ENCODE measurements around the gene FBXW2.
"Not testable (repeated sequence)": the region's sequence is repeated elsewhere in the genome, so short reads cannot be mapped to it uniquely, and the experiment has no call there.

The FBXW2 gene

GRCh38 chr9:120746366-120746765 is 46.9 kb downstream of the FBXW2 start:
- H3K36me3 Mint-ChIP-seq (ENCODE audit: low read depth); H3K27me3 Mint-ChIP-seq; H3K4me1 Mint-ChIP-seq (ENCODE audit: low read depth); intact Hi-C loops (cut with micrococcal nuclease); H3K9me3 Mint-ChIP-seq; H3K27ac Mint-ChIP-seq; H3K4me3 Mint-ChIP-seq: not testable (repeated sequence)

GRCh38 chr9:120745278-120745677 is 47.9 kb downstream of the FBXW2 start:
- Mint-ChIP-seq H3K4me3 (no peak overlapping the region), H3K4me1 (ENCODE audit: low read depth) (peaks cover 5% of the 10 kb centered on the region), H3K9me3 (no peaks in the 10 kb centered on the region), H3K36me3 (ENCODE audit: low read depth) (no peaks in the 10 kb centered on the region), H3K27ac (no peak overlapping the region), H3K27me3 (no peaks in the 10 kb centered on the region)
- intact Hi-C loops (cut with micrococcal nuclease): no loop called here

DNA sequence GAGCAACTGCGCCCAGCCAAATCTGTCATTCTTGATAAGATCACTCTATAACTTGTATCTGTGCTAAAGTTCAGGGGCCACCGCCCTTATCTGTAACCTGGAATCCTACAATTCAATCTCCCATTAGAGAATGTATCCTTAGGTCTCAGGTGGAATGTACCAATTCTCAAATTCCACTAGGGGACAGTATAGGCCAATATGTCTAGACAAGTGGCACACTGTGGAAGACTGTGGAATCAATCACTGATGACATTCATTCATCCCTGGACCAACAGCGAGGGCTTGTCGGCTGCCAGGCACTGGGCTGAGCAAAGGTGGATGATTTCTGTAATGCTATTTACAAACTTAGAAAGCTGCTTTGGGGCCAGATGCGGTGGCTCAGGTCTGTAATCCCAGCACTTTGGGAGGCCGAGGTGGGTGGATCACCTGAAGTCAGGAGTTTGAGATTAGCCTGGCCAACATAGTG is 50.2 kb downstream of the FBXW2 start:
- Mint-ChIP-seq H3K27me3 (no peaks in the 10 kb centered on the region), H3K27ac (no peak overlapping the region), H3K9me3 (no peaks in the 10 kb centered on the region), H3K36me3 (ENCODE audit: low read depth) (no peaks in the 10 kb centered on the region), H3K4me1 (ENCODE audit: low read depth) (peaks cover 5% of the 10 kb centered on the region), H3K4me3 (no peak overlapping the region)
- intact Hi-C loops (cut with micrococcal nuclease): no loop called here

DNA sequence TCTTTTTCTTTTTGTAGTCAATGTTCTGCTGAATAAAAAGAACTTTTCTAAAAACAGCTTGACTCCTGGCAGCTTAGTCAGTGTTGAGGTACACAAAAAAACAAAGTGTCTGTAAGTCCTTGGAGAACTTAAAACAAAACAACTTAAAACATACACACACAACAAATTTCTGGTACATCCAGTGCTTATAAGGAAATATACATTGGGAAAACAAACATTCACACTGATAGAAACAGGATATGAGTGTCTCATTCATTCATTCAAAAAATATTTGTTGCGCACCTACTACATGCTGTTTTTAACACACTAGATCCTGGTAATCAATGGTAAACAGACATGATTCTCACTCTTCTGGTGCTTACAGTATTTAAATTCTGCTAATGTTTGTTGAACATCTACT is 51.5 kb downstream of the FBXW2 start:
- H3K27me3 Mint-ChIP-seq: no peaks in the 10 kb centered on the region
- H3K4me3 Mint-ChIP-seq: no peak overlapping the region
- no peak overlapping the region for H3K27ac Mint-ChIP-seq
- intact Hi-C loops (cut with micrococcal nuclease): no loop called here
- H3K9me3 Mint-ChIP-seq: no peaks in the 10 kb centered on the region
- H3K4me1 Mint-ChIP-seq (ENCODE audit: low read depth): peaks cover 5% of the 10 kb centered on the region
- no peaks in the 10 kb centered on the region for H3K36me3 Mint-ChIP-seq (ENCODE audit: low read depth)

DNA sequence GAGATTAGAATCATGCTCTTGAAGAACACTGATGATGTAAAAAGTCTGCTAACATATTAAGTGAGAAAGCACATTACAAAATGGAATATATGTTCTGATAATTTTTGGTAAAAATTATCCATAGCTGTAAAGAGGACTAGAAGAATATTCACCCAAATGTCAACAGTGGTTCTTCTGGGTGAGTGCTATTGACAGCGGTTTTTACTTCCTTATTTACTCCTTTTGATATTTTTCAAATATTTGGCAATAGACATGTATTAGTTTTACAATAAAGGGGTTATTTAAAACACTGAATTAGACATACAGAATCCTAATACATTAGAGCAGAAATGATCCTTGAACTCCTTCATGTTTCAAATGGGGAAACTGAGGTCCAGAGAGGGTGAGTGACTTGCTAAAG is 52.0 kb downstream of the FBXW2 start:
- Mint-ChIP-seq H3K27me3 (no peaks in the 10 kb centered on the region), H3K36me3 (ENCODE audit: low read depth) (no peaks in the 10 kb centered on the region), H3K4me1 (ENCODE audit: low read depth) (peaks cover 5% of the 10 kb centered on the region), H3K27ac (no peak overlapping the region), H3K4me3 (no peak overlapping the region), H3K9me3 (no peaks in the 10 kb centered on the region)
- intact Hi-C loops (cut with micrococcal nuclease): no loop called here

GRCh38 chr9:120740132-120740531 is 53.1 kb downstream of the FBXW2 start:
- H3K4me1 Mint-ChIP-seq (ENCODE audit: low read depth): peaks cover 16% of the 10 kb centered on the region
- H3K27me3 Mint-ChIP-seq: no peaks in the 10 kb centered on the region
- H3K9me3 Mint-ChIP-seq: no peaks in the 10 kb centered on the region
- no peak overlapping the region for H3K4me3 Mint-ChIP-seq
- intact Hi-C loops (cut with micrococcal nuclease): no loop called here
- no peaks in the 10 kb centered on the region for H3K36me3 Mint-ChIP-seq (ENCODE audit: low read depth)
- H3K27ac Mint-ChIP-seq: no peak overlapping the region

DNA sequence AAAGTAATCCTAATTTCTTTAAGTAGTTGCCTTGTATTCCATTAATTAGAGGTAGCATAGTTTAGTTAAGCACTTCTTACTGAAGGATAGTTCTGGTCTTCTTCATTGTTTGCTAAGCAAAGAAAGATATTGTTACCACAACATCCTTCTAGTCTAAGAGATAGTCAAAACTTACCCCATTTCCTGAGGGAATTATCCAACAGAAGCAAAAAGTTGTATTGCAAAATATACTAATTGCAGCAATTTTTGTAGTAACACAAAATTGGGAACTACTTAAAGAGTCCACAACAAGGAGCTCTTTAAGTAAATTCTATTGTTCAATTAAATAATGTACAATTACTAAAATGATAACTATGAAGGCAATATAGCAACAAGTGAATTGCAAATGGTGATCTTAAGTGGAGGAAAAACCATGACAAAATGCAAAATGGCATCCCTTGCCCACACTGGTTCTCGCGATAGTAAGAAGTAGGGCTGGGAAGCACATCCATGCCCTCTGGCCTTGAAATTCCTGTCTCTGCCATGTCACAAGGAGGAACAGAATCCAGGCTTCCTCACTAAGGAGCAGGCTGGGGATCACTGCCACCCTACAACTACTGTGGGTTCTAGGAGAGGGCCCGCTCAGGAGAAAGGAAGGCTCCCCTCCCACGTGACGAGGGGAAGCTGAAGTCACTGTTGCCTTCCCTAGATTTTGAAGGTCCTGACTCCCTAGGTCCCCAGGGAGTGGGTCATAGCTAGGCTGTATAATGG is 55.6 kb downstream of the FBXW2 start:
- H3K4me1 Mint-ChIP-seq (ENCODE audit: low read depth): peaks cover 32% of the 10 kb centered on the region

DNA sequence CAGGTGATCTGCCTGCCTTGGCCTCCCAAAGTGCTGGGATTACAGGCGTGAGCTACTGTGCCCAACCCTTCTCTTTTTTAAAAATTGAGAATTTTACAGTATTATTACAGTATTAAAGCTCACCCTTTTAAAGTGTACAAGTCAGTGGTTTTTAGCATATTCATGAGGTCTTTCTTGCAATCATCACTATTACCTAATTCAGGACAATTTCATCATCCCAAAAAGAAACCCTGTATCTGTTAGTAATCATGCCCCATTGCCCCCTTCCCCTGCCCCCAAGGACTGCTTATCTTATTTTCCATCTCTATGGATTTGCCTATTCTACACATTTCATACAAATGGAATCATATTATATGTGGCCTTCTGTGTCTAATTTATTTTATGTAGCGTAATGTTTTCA is 56.3 kb downstream of the FBXW2 start:
- no peaks in the 10 kb centered on the region for H3K27me3 Mint-ChIP-seq
- no peak overlapping the region for H3K27ac Mint-ChIP-seq
- no peaks in the 10 kb centered on the region for H3K36me3 Mint-ChIP-seq (ENCODE audit: low read depth)
- no peak overlapping the region for H3K4me3 Mint-ChIP-seq
- peaks cover 40% of the 10 kb centered on the region for H3K4me1 Mint-ChIP-seq (ENCODE audit: low read depth)
- H3K9me3 Mint-ChIP-seq: no peaks in the 10 kb centered on the region
- intact Hi-C loops (cut with micrococcal nuclease): no loop called here

More for the DNA sequence above, 55.6 kb downstream of the FBXW2 start:
- intact Hi-C loops (cut with micrococcal nuclease): no loop called here
- Mint-ChIP-seq H3K27ac (no peak overlapping the region), H3K36me3 (ENCODE audit: low read depth) (no peaks in the 10 kb centered on the region), H3K4me3 (no peak overlapping the region), H3K27me3 (no peaks in the 10 kb centered on the region), H3K9me3 (no peaks in the 10 kb centered on the region)

DNA sequence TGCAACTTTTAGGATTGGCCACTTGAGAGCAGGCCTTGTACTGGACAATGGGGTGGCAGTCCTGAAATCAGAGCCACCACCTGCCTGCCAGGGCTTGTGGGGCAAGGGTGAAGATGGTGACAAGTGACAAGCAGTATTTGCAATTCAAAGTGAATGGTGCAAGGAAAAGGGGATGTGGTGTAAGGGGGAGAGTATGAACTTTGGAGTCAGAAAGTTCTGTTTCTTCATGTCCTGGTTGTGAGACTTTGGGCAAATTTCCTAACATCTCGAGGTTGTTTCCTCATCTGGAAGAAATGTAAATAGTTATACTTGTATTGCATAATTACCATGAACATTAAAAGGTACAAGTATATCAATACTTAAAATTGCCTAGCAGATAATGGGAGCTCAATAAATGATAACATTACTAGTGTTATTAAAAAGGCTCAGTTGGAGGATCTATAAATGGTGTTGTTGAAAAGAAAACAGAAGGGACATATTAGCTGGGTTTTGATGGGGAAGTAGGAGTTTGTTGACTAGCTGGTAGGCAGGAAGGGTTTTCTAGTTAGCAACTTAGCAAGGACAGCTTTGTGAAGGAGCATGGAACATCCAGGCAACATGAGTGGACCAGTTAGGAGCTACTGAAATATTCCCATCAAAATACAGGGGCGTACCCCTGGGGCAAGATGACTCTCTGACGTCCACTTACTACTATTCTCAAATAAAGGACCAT is 57.6 kb downstream of the FBXW2 start:
- no peaks in the 10 kb centered on the region for H3K27me3 Mint-ChIP-seq
- peaks cover 47% of the 10 kb centered on the region for H3K4me1 Mint-ChIP-seq (ENCODE audit: low read depth)
- peak overlapping the region; percentile 57 for H3K27ac Mint-ChIP-seq
- H3K36me3 Mint-ChIP-seq (ENCODE audit: low read depth): no peaks in the 10 kb centered on the region
- no peak overlapping the region for H3K4me3 Mint-ChIP-seq
- H3K9me3 Mint-ChIP-seq: no peaks in the 10 kb centered on the region
- intact Hi-C loops (cut with micrococcal nuclease): no loop called here

GRCh38 chr9:120734607-120735410 is 58.4 kb downstream of the FBXW2 start:
- H3K4me1 Mint-ChIP-seq (ENCODE audit: low read depth): peaks cover 55% of the 10 kb centered on the region
- intact Hi-C loops (cut with micrococcal nuclease): no loop called here
- no peaks in the 10 kb centered on the region for H3K27me3 Mint-ChIP-seq
- no peaks in the 10 kb centered on the region for H3K36me3 Mint-ChIP-seq (ENCODE audit: low read depth)
- peak overlapping the region; percentile 57 for H3K27ac Mint-ChIP-seq
- H3K9me3 Mint-ChIP-seq: no peaks in the 10 kb centered on the region
- H3K4me3 Mint-ChIP-seq: no peak overlapping the region

DNA sequence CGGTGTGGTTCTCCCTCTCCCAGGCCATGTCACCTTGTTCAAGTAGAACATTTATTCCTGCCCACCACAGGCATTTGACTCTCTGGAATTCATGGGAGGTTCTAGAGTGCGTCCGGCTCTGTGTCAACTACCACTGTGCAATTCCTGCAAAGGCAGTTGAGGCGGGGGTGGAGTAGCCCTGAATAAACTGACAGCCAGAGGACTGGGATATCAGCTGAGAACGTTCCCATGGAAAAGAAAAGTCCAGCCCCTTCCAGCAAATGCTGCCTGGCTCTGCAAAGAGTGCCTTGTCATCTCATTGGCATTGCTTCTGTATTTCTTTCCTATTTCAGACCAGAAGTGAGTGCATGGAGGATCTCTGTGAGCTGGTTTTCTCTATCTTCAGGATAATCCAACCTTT is 60.0 kb downstream of the FBXW2 start:
- Mint-ChIP-seq H3K27ac (no peak overlapping the region), H3K4me3 (no peak overlapping the region), H3K36me3 (ENCODE audit: low read depth) (no peaks in the 10 kb centered on the region), H3K9me3 (no peaks in the 10 kb centered on the region), H3K27me3 (no peaks in the 10 kb centered on the region), H3K4me1 (ENCODE audit: low read depth) (peaks cover 58% of the 10 kb centered on the region)
- intact Hi-C loops (cut with micrococcal nuclease): no loop called here

- peaks cover 55% of the 10 kb centered on the region for H3K4me1 Mint-ChIP-seq (ENCODE audit: low read depth)
- no peak overlapping the region for H3K4me3 Mint-ChIP-seq
- intact Hi-C loops (cut with micrococcal nuclease): no loop called here
- H3K9me3 Mint-ChIP-seq: no peaks in the 10 kb centered on the region
- H3K36me3 Mint-ChIP-seq (ENCODE audit: low read depth): no peaks in the 10 kb centered on the region
- H3K27me3 Mint-ChIP-seq: no peaks in the 10 kb centered on the region
- H3K27ac Mint-ChIP-seq: no peak overlapping the region
Measured at GRCh38 chr9:120730654-120731514, 62.3 kb downstream of the FBXW2 start.

- Mint-ChIP-seq H3K4me1 (ENCODE audit: low read depth) (peaks cover 44% of the 10 kb centered on the region), H3K9me3 (no peaks in the 10 kb centered on the region), H3K27me3 (no peaks in the 10 kb centered on the region), H3K4me3 (no peak overlapping the region), H3K36me3 (ENCODE audit: low read depth) (no peaks in the 10 kb centered on the region), H3K27ac (no peak overlapping the region)
- intact Hi-C loops (cut with micrococcal nuclease): no loop called here
Measured at GRCh38 chr9:120729791-120730241, 63.4 kb downstream of the FBXW2 start.

Measured in dendritic cell treated with granulocyte-macrophage colony-stimulating factor and Interleukin-4, amounts not matched to agents 40 ng/mL and 50 ng/mL, for 4 days (primary cell).